Tibial nerve (tissue), 4 donors: ENCODE results near the gene ZNF548.

Source experiments
- CTCF ChIP-seq, 5 experiments: fragments of 200-600 bp in 3 of 5; fragments of 450-650 bp in 2 of 5; sonication (generic) in 3 of 5; IDR thresholded peaks; one replicate each; pipeline ENCODE4 v1.5.1; 2016 to 2019; ENCODE audit warnings: antibody characterized with exemption in 5 of 5, mild to moderate bottlenecking in 3 of 5, moderate library complexity in 2 of 5
- EP300 ChIP-seq, 2 donors: sonication (generic); formaldehyde crosslinking; IDR thresholded peaks; one replicate each; pipeline ENCODE4 v1.6.1; 2017; ENCODE audit warnings: antibody characterized with exemption in 2 of 2, mild to moderate bottlenecking in 1 of 2
- POLR2A ChIP-seq, 2 donors: fragments of 450-650 bp; IDR thresholded peaks; one replicate each; pipeline ENCODE4 v1.6.1; 2017; ENCODE audit warnings: antibody characterized with exemption in 2 of 2, mild to moderate bottlenecking in 2 of 2, moderate library complexity in 2 of 2

- TF ChIP-seq CTCF (IDR thresholded peaks at IDR 0.05) = no peak
- no peak for TF ChIP-seq POLR2A (IDR thresholded peaks at IDR 0.05)
- no peak for TF ChIP-seq EP300 (IDR thresholded peaks at IDR 0.05)
These were observed 37.8 kb upstream of the ZNF548 start for GRCh38 chr19:57351867-57352266.
